Lung (tissue), 12 donors: Measurements from ENCODE around the gene SERTAD1. TPM values are rescaled to one million over a fixed set of nuclear protein-coding genes. Genes with fewer than 3 reads are reported as not detected.

Experiments
- ATAC-seq: fragments of 200-7000 bp; cut with Tn5 transposase; one replicate; pipeline ENCODE4 v1.9.1; 2020; ENCODE audit warnings: moderate number of reproducible peaks; ENCODE audit not compliant: insufficient read depth, low FRiP score
- DNase-seq, 3 donors: peaks; one replicate each; pipeline ENCODE4 v3.0.0-alpha.2; 2013 to 2017
- H3K27ac ChIP-seq, 2 donors: one replicate each; pipeline ENCODE4 v1.5.1; 2013; ENCODE audit warnings: mild to moderate bottlenecking in 2 of 2, moderate library complexity in 2 of 2, control low read depth in 1 of 2, inconsistent platforms in 1 of 2, low read depth in 1 of 2, low read length in 1 of 2
- H3K27me3 ChIP-seq, 3 donors: one replicate each; pipeline ENCODE4 v1.5.1; 2013; ENCODE audit warnings: low read length in 2 of 3; ENCODE audit not compliant: control insufficient read depth in 3 of 3, insufficient read depth in 3 of 3
- H3K36me3 ChIP-seq, 4 donors: one replicate each; pipeline ENCODE4 v1.5.1; 2013; ENCODE audit warnings: low read length in 4 of 4, mild to moderate bottlenecking in 1 of 4, moderate library complexity in 1 of 4; ENCODE audit not compliant: control insufficient read depth in 4 of 4, insufficient read depth in 4 of 4
- H3K4me1 ChIP-seq, 5 donors: one replicate each; pipeline ENCODE4 v1.5.1; 2013; ENCODE audit warnings: low read length in 5 of 5, mild to moderate bottlenecking in 2 of 5, moderate library complexity in 1 of 5; ENCODE audit not compliant: control insufficient read depth in 5 of 5, insufficient read depth in 5 of 5
- H3K4me3 ChIP-seq: one replicate; pipeline ENCODE4 v1.5.1; 2013; ENCODE audit warnings: mild to moderate bottlenecking, control low read depth, moderate library complexity
- H3K9ac ChIP-seq, 2 donors: one replicate each; pipeline ENCODE4 v1.5.1; 2013; ENCODE audit warnings: low read length in 2 of 2, control low read depth in 1 of 2; ENCODE audit not compliant: insufficient read depth in 1 of 2
- H3K9me3 ChIP-seq, 4 donors: one replicate each; pipeline ENCODE4 v1.5.1; 2013; ENCODE audit warnings: low read length in 3 of 4, mild to moderate bottlenecking in 1 of 4, moderate library complexity in 1 of 4; ENCODE audit not compliant: control insufficient read depth in 4 of 4, insufficient read depth in 3 of 4
- WGBS, 2 donors: extraction: QIAGEN DNeasy Blood & Tissue Kit; methylation state at CpG; one replicate each; pipeline ENCODE4 v1.1.7; 2013; 5-methylcytosine and 5-hydroxymethylcytosine counted together
- polyA plus RNA-seq, 2 donors: library from polyadenylated mRNA; stranded (reverse); fragments of 200-250 nt; gene quantifications; one replicate each; pipeline ENCODE4 v1.2.1, GENCODE V29; 2013
- total RNA-seq, 2 donors: library from RNA; depleted of rRNA in 1 of 2; stranded (reverse); fragments of >200 nt in 1 of 2; gene quantifications; one replicate each; pipeline ENCODE4 v1.2.1, GENCODE V29; 2014 to 2021
- TF ChIP-seq, protein P1 (sequence below): IDR thresholded peaks from 2 replicates; pipeline ENCODE4 v1.5.1; 2012; ENCODE audit warnings: mild to moderate bottlenecking; ENCODE audit errors: control extremely low read depth, extremely low read depth
- donor health status: control.
- donor health status: control.
- donor health status: Bipolar disorder and iron deficiency.
- donor health status: healthy.
- donor health status: DM: yes; HTN: yes; CAD: no.

SERTAD1 gene
- total and polyA plus RNA-seq, 4 donors = 10.8 to 37.9 (median 24.2) TPM

DNA sequence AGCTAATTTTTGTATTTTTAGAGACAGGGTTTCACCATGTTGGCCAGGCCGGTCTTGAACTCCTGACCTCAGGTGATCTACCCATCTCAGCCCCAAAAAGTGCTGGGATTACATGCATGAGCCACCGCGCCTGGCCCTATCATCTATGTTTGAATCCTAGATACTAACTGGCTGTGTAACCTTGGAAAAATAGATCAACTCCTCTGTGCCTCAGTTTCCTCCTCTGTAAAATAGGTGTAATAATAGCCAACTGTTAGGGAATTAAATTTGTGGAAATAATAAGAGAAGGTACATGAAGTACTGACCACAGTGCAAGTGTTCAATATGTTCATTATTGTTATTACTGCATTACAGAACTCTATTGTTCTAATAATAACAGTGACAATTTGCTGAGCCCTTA, 45.3 kb upstream of the SERTAD1 start:
- Histone ChIP-seq H3K36me3 (no peaks in the 10 kb centered on the region), H3K27ac (no peak overlapping the region), H3K4me3 (no peak overlapping the region), H3K27me3 (peaks cover 4 to 18% (median 12%) of the 10 kb centered on the region in 3 donors), H3K4me1 (peaks cover 0 to 11% (median 6%) of the 10 kb centered on the region in 5 donors), H3K9me3 (no peaks in the 10 kb centered on the region), H3K9ac (no peak overlapping the region)
- DNase-seq (no peak), ATAC-seq (no peak)
- WGBS, 2 donors = 96 to 98% methylated on average over 3 of the region's 3 CpGs
- TF ChIP-seq, protein P1, sequence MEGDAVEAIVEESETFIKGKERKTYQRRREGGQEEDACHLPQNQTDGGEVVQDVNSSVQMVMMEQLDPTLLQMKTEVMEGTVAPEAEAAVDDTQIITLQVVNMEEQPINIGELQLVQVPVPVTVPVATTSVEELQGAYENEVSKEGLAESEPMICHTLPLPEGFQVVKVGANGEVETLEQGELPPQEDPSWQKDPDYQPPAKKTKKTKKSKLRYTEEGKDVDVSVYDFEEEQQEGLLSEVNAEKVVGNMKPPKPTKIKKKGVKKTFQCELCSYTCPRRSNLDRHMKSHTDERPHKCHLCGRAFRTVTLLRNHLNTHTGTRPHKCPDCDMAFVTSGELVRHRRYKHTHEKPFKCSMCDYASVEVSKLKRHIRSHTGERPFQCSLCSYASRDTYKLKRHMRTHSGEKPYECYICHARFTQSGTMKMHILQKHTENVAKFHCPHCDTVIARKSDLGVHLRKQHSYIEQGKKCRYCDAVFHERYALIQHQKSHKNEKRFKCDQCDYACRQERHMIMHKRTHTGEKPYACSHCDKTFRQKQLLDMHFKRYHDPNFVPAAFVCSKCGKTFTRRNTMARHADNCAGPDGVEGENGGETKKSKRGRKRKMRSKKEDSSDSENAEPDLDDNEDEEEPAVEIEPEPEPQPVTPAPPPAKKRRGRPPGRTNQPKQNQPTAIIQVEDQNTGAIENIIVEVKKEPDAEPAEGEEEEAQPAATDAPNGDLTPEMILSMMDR = no peak

GRCh38 chr19:40469011-40469410, 43.2 kb upstream of the SERTAD1 start:
- Histone ChIP-seq H3K4me1 (peaks cover 5 to 19% (median 13%) of the 10 kb centered on the region in 5 donors), H3K36me3 (no peaks in the 10 kb centered on the region), H3K4me3 (no peak overlapping the region), H3K9me3 (no peaks in the 10 kb centered on the region), H3K9ac (no peak overlapping the region), H3K27me3 (peaks cover 4 to 19% (median 12%) of the 10 kb centered on the region in 3 donors), H3K27ac (no peak overlapping the region)
- TF ChIP-seq, protein P1 = no peak
- WGBS, 2 donors = 88 to 91% methylated on average over 6 of the region's 6 CpGs
- ATAC-seq (no peak), DNase-seq (no peak)

- Histone ChIP-seq H3K36me3 (no peaks in the 10 kb centered on the region), H3K9ac (peak within 1 kb of the TSS in 1 of 2 donors; percentile 65), H3K27me3 (peaks cover 4 to 19% (median 12%) of the 10 kb centered on the region in 3 donors), H3K4me3 (peak within 1 kb of the TSS; percentile 25), H3K27ac (peak within 1 kb of the TSS; percentile 55 to 64), H3K4me1 (peaks cover 5 to 19% (median 13%) of the 10 kb centered on the region in 5 donors), H3K9me3 (no peaks in the 10 kb centered on the region)
- TF ChIP-seq, protein P1 = no peak
- no peak for DNase-seq
- 5 to 6% methylated on average over 35 to 87 of the region's 87 CpGs for WGBS, 2 donors
- ATAC-seq = no peak
These were observed 41.4 kb upstream of the SERTAD1 start, which contains the start of gene SPTBN4 for GRCh38 chr19:40466985-40467734. TSS of gene SPTBN4 (plus strand) at chr19:40467001. CDS start at chr19:40472622, 5,621 bp downstream.
